NCI-H2227 treated with DMSO at 0.1 percent for 48 hours (cell line): ENCODE measurements around the gene MED15.

Experiments
- DNase-seq: peaks from one replicate; lab custom pipeline; 2025; lab: John Stamatoyannopoulos, UW

MED15 gene

GRCh38 chr22:20571531-20572007 lies 64.2 kb downstream of the MED15 start:
- no peak for DNase-seq

DNA sequence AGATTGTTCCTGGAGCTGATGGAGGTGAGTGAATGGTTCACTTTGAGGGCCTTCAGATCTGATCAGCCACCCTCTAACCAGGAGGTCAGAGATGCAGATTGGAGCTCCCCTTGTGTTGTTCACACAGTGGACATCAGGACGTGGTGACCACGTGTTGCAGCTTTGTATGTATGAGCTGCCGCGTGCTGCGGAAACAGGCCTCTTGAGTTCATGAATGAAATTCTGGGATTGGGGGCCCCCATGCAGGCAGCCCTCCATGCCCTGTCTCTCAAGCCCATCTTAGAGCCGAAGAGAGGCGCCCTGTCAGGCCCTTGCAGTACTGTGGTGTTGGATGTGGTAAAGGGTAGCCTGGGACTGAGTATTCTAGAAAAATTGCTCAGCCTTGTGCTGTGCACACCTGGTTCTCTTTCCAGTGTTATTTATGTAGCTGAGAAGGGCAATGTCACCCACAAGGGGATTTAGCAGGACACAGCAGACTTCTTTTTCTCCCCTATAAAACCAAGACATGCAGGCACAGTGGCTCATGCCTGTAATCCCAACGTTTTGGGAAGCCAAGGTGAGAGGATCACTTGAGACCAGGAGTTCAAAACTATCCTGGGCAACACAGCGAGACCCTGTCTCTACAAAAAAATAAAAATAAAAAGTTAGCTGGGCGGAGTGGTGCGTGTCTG lies 64.9 kb downstream of the MED15 start:
- no peak for DNase-seq

DNA sequence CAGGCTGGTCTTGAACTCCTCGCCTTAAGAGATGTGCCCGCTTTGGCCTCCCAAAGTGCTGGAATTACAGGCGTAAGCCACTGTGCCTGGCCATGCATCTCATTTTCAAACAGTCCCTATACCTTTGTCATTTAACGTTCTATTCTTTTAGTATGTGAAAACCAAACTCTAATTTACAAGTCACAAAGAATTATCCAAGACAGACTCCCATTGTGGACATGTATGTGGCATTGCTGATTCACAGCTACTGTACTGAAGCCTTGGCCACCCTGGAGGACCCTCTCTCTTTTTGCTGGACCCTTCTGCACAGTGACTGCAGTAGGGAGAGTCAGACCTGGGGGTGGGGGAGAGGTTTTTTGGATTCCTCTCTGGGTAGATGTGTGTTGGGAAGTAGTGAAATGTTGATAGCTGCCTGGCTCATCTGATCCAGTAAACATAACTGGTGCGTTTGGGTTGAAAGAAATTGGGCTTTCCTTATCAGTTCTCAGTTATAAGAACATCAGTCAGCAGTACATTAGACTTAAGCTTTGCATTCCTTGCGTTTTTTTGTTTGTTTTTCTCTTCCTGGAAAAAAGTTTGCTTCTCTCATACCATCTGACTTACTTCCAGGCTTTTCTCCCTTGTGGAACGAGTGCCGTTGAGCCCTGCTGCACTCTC lies 65.9 kb downstream of the MED15 start:
- DNase-seq, result no peak

GRCh38 chr22:20573833-20574615 lies 66.6 kb downstream of the MED15 start:
- no peak for DNase-seq

DNA sequence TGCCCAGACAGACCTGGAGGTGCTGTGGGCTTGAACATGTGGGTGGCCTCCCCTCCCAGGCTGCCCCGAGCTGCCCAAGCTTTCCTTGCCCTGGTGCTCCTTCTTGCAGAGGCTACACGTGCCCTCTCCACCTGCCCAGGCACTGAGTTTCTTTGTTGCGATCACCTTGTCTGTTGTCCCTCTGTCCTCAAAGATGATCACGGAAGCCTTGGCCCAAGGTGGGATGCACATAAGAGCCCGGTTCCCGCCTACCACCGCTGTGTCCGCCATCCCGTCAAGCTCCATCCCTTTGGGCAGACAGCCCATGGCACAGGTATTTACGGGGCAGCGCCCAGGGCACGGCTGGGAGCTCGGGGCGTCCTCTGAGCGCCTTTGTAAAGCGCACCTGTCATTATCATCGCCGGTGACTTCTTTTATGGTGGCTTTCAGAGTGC lies 67.5 kb downstream of the MED15 start:
- no peak for DNase-seq

GRCh38 chr22:20575724-20576444 lies 68.5 kb downstream of the MED15 start:
- DNase-seq, result no peak

DNA sequence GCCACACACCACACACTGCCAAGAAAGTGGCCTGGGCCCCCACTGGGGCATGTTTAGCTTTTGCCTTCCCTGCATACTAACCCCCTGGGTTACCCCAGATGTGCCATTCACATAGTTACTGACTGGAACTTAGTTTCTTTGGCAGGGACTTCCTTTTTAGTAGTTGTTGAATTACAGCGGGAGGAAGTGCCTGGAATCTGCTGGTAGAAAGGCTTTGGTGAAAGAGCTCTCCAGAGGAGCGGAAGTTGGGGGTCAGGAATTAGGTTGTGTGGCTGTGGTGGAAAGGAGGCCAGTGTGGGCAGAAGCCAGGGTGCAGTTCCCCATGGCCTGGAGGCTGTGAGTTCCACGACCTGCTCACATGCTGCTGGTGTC lies 69.0 kb downstream of the MED15 start:
- DNase-seq, result no peak

DNA sequence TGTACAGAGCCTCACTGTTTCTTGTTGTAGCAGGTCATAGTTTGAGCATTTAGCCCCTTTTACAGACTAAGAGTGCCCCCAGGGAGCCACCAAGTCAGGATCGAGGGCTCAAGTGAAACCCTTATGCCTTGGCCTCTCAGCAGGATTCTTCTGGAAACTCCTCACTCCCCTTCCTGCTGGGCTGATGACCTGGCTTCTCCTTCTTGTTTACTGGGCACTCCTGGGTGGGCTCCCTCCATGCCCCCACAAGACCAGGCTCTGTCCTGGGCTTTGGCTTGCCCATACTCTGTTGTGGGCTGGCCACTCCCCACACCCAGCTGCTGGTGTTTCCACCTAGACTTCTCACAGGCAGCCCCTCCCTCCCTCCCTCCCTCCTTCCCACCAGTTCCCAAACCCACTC lies 69.6 kb downstream of the MED15 start:
- DNase-seq, result no peak

- DNase-seq, result no peak
These were observed 70.2 kb downstream of the MED15 start for GRCh38 chr22:20577549-20577975.

- DNase-seq, result no peak
These were observed 70.8 kb downstream of the MED15 start for GRCh38 chr22:20578192-20578591.

DNA sequence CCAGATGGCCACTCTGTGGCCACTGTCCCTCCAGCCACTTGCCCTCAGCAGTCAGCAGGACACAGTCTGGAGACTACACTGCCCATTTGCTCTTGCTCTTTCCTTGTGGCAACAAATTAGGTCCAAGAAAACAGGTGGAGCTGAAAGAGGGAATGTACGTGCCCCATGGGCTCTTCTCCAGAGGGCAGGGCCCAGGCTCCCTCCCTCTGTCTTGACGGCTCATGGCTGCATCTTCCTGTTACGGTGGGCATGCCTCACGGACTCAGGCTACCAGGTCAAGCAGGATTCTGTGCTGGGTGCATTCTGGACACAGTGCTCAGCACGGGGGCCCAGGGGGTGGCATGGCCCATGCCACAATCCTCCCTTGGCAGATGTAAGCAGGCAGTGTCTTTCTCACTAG lies 71.3 kb downstream of the MED15 start:
- DNase-seq, result no peak

- no peak for DNase-seq
These were observed 72.1 kb downstream of the MED15 start for GRCh38 chr22:20579273-20580120.

DNA sequence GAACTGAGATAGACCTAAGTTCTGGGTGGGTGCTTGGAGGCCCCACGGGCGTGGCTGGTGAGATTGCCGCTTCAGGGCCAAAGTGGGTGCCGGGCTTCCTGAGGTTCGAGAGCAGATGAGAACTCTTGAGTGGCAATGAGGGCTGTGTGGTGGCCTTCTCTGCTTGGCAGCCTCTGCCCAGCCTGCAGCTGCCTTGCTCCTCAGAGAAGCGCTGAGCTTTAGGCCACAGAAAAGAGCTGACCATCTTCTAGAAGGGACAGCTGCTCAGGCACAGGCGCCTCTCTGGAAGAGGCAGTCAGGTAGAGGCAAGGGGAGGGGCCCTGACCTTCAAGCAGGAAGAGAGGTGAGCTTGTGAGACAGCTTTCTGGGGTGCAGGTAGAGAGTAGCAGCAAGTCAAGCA lies 72.8 kb downstream of the MED15 start:
- no peak for DNase-seq

GRCh38 chr22:20580611-20581502 lies 73.4 kb downstream of the MED15 start:
- no peak for DNase-seq

- no peak for DNase-seq
These were observed 74.2 kb downstream of the MED15 start for GRCh38 chr22:20581503-20582170.

DNA sequence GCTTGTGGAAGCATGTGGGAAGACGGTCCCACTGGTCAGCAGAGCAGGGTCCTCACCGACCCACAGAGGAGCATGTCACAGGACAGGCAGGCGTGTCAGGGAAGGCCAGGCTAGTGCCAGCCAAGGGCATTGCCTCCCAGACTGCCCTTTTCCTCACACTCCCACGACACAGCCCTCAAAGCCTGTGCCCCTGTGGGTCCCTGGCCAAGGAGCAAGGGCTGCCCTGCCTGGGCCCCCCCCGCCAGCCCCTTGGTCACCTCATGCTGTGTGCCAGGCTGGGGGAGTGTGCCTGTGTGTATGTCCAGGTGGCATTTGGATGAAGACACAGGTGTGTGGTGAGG lies 74.7 kb downstream of the MED15 start:
- DNase-seq, result no peak

- no peak for DNase-seq
These were observed 75.3 kb downstream of the MED15 start for GRCh38 chr22:20582520-20583361.

DNA sequence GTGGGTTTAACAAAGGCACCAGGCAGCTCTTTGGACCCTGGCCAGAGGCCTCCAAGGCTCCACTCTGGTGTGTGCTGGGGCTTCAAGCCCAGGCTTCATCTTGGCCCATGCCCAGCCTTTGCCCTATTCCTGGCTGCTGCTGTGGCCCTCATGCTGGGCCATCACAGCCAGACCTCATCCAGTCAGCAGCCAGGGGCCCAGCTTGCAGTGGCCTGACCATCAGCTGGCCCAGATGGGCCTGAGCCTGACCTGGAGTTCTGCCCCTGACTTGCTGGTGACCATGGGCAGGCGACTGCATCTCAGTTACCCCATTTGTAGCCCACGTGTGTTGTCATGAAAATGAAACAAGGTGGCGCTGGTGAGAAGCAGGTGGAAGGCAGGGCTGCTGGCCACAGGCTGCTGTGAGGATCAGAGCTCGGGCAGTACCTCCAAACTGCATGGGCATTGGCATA lies 76.1 kb downstream of the MED15 start:
- DNase-seq, result no peak
